Posterior vena cava (tissue), 2 donors: Measurements from ENCODE around the gene ANAPC13. TPM values are rescaled to one million over a fixed set of nuclear protein-coding genes. Genes with fewer than 3 reads are reported as not detected.

Experiments
- DNase-seq: peaks from one replicate; pipeline ENCODE4 v3.0.0-alpha.2; 2020; ENCODE audit warnings: low spot score
- intact Hi-C, 2 donors: fragments of 100-400 bp; cut with DNase I; formaldehyde crosslinking; loops; one replicate each; pipeline versions ENCODE4 v1.14.1 to v1.14.2; 2022 to 2023
- total RNA-seq, 2 donors: library from RNA; stranded (reverse); fragmentation: NEBNext Ultra II Directional; extraction: Animal tissue kit (Norgen Biotek cat#: 25700); gene quantifications; one replicate each; pipeline ENCODE4 v1.2.1, GENCODE V29; 2021
- donor health status: DM: yes; HTN: yes; CAD: no.
- donor health status: DM: yes; HTN: yes; CAD: no.

Gene ANAPC13
- total RNA-seq, 2 donors from 2014 or later: 33.5 to 43.5 TPM

- intact Hi-C loops: loop anchor here in 1 of 2 donors (10.0 kb wide), 1 partner anchor 89 kb away; the partner anchor contains the start of gene AMOTL2
- DNase-seq: no peak
These were observed 22.1 kb downstream of the ANAPC13 start for GRCh38 chr3:134463676-134464063.

- no peak for DNase-seq
- intact Hi-C loops: loop anchor here in 1 of 2 donors (10.0 kb wide), 1 partner anchor 88 kb away; the partner anchor contains the start of gene AMOTL2
These were observed 23.3 kb downstream of the ANAPC13 start for GRCh38 chr3:134462331-134462941.

GRCh38 chr3:134460965-134461364 lies 24.8 kb downstream of the ANAPC13 start:
- intact Hi-C loops: loop anchor here in 1 of 2 donors (10.0 kb wide), 1 partner anchor 86 kb away; the partner anchor contains the start of gene AMOTL2
- no peak for DNase-seq

GRCh38 chr3:134459562-134459961 lies 26.2 kb downstream of the ANAPC13 start:
- intact Hi-C loops: no loop called here
- DNase-seq: no peak

- DNase-seq: no peak
These were observed 27.3 kb downstream of the ANAPC13 start for GRCh38 chr3:134458406-134458945.

GRCh38 chr3:134457376-134458074 lies 28.3 kb downstream of the ANAPC13 start:
- DNase-seq: no peak
- intact Hi-C loops: loop anchor here in 1 of 2 donors (1.0 kb wide), 1 partner anchor 13 kb away; no protein-coding TSS in a partner anchor

More at GRCh38 chr3:134458406-134458945, 27.3 kb downstream of the ANAPC13 start:
- intact Hi-C loops: loop anchor here in 1 of 2 donors (1.0 kb wide), 1 partner anchor 14 kb away; no protein-coding TSS in a partner anchor

- DNase-seq: no peak
These were observed 32.2 kb downstream of the ANAPC13 start for GRCh38 chr3:134453631-134454030.

GRCh38 chr3:134449951-134450350 lies 35.8 kb downstream of the ANAPC13 start:
- no peak for DNase-seq
- intact Hi-C loops: no loop called here

More at GRCh38 chr3:134453631-134454030, 32.2 kb downstream of the ANAPC13 start:
- intact Hi-C loops: no loop called here

GRCh38 chr3:134449277-134449676 lies 36.5 kb downstream of the ANAPC13 start:
- no peak for DNase-seq
- intact Hi-C loops: no loop called here

- intact Hi-C loops: no loop called here
- DNase-seq: no peak
These were observed 37.1 kb downstream of the ANAPC13 start for GRCh38 chr3:134448664-134449063.

GRCh38 chr3:134447351-134447750 lies 38.4 kb downstream of the ANAPC13 start:
- DNase-seq: no peak
- intact Hi-C loops: no loop called here

GRCh38 chr3:134446800-134447199 lies 39.0 kb downstream of the ANAPC13 start:
- intact Hi-C loops: no loop called here
- DNase-seq: no peak

GRCh38 chr3:134445636-134446035 lies 40.1 kb downstream of the ANAPC13 start:
- DNase-seq: no peak
- intact Hi-C loops: no loop called here

- intact Hi-C loops: no loop called here
- DNase-seq: no peak
These were observed 40.7 kb downstream of the ANAPC13 start for GRCh38 chr3:134445095-134445494.

GRCh38 chr3:134441821-134442220 lies 44.0 kb downstream of the ANAPC13 start:
- intact Hi-C loops: no loop called here
- DNase-seq: no peak

- intact Hi-C loops: no loop called here
These were observed 44.5 kb downstream of the ANAPC13 start for GRCh38 chr3:134441321-134441720.

GRCh38 chr3:134437211-134437752 lies 48.5 kb downstream of the ANAPC13 start:
- no peak for DNase-seq
- intact Hi-C loops: no loop called here

More at GRCh38 chr3:134441321-134441720, 44.5 kb downstream of the ANAPC13 start:
- DNase-seq: no peak

GRCh38 chr3:134432236-134432635 lies 53.5 kb downstream of the ANAPC13 start:
- intact Hi-C loops: no loop called here

GRCh38 chr3:134430950-134431445 lies 54.8 kb downstream of the ANAPC13 start:
- DNase-seq: no peak
- intact Hi-C loops: no loop called here

More at GRCh38 chr3:134432236-134432635, 53.5 kb downstream of the ANAPC13 start:
- DNase-seq: no peak

- intact Hi-C loops: no loop called here
These were observed 55.6 kb downstream of the ANAPC13 start for GRCh38 chr3:134430174-134430573.

More at GRCh38 chr3:134430174-134430573, 55.6 kb downstream of the ANAPC13 start:
- DNase-seq: no peak
